EL (cell line): ENCODE data around the gene GATA5.
A peak's percentile ranks its signal among the peaks of the same experiment; 100 is the strongest.
"Not testable (repeated sequence)": the region's sequence is repeated elsewhere in the genome, so short reads cannot be mapped to it uniquely, and the experiment has no call there.

Experiments used
- DNase-seq: peaks from one replicate; pipeline ENCODE4 v3.0.0-alpha.2; 2016

GATA5 gene

DNA sequence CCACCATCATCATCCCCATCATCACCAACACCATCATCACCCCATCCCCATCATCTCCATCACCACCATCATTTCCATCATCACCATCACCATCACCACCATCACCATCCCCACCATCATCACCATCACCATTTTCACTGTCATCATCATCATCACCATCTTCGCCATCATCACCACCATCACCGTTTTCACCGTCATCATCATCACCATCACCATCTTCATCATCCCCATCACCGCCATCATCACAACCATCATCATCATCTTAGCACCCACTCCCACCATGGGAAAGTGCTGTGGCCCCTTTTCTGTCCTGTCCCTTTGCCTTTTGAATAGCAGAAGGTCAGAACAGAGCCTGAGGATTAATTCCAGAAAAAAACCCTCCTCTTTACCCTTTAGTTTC lies 28.5 kb upstream of the GATA5 start:
- no peak for DNase-seq

DNA sequence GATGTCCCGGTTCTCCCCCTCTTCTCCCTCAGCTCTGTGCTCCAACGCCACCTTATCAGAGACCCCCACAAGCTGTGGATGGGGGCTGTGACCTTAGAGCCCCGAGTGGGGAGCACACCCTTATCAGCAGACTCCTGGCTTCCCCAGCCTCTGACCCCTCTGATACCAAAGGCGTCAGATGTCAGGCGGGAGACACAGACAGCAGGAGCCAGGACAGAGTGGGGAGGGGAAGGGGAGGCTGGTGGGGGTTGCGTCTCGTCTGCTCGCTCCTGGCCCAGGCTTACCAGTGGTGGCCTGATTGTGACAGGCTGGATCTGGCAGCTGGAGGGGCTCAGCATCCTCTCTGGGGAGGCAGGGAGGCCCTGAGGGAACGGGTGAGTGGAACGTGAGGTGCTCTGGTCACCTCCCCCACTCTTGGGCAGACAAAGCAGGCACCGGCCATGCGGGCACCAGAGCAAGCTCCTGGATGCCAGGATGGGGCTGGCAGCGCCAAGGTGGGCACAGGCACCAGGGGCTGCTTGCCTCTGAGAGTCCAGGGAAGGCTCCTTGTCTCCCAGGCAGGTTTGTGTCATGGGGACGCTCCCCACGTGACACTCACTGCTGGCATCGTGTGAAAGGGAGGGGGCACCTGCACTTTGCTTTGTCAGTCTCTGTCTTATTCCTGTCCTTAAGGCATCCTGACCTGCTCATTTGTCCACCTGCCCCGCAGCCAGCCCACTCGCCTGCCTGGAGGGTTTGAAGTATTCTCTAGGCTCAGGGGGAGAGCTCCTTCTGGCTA lies 27.8 kb upstream of the GATA5 start:
- no peak for DNase-seq

DNA sequence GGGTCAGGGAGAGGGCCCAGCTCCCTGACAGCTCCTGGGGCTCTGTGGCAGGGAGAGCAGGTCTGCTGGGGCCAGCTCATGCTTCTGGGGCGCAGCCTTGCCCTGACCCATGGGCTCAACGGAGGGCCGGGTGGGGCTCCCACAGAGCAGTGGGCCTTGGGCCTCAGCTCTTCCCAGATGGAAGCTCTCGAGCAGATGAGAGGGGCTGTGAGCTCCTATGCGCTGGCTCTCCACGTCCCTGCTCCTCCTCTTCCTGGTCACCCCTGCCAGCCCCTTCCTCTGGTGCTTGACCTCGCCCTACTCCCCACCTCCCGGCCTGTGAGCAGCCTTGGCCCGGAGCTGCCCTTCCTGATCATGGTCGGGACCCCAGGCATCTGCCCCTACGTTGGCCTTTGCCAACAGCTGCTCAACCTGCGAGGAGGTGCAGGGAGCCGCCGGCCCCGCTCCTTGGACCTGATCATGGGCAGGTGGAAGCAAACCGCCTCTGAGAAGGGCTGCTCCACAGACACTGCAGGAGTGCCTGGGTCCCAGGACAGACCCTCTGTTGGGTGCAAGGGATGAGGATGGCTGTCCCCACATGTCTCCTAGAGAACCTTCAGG lies 26.8 kb upstream of the GATA5 start:
- no peak for DNase-seq

DNA sequence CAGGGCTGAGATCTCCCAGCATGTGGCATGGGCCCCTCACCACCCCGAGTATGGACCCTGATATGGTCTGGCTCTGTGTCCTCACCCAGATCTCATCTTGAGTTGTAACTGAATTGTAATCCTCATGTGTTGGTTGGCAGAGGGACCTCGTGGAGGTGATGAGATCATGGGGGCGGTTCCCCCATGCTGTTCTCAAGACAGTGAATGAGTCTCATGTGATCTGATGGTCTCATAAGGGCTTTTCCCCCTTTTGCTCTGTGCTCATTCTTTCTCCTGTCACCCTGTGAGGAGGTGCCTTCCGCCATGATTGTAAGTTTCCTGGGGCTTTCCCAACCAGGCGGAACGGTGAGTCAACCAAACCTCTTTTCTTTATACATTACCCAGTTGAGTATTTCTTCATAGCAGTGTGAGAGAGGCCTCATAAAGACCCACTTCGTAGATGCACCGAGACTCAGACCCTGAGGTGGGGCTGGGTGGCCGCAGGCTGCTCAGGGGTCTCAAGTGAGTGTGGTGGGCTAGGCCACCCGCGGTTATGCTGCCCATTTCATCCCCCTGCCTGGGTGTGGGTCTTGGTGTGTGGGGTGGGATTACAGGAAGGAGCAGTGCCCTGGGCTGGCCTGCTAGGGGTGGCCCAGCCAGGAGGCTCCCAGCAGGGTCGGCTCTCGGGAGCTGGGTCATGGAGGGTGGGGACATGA lies 26.2 kb upstream of the GATA5 start:
- DNase-seq = peak; percentile 67

DNA sequence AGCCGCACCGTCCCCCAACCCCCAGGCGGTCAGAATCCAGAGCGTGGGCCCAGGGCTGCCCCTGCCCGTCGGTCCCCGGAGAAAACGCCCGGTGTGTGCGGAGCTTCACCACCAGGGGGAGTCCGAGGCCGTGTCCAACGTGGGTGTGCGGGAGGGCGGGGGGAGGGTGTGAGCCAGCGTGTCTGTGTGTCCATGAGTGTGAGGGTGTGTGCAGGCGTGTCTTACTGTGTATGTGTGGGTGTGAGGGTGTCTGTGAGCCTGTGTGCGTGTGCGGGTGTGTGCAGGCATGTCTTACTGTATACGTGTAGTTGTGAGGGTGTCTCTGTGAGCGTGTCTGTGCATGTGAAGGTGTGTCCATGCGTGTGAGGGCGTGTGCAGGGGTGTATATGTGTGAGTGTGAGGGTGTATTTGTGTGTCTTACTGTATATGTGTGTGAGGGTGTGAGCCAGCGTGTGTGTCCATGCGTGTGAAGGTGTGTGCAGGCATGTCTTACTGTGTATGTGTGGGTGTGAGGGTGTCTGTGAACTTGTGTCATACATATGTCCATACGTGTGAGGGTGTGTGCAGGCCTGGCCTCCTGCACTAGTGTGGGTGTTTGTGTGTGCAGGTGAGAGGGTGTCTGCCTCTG lies 24.6 kb upstream of the GATA5 start:
- DNase-seq = peak; percentile 56

GRCh38 chr20:62499758-62500236 lies 24.0 kb upstream of the GATA5 start:
- DNase-seq = no peak

DNA sequence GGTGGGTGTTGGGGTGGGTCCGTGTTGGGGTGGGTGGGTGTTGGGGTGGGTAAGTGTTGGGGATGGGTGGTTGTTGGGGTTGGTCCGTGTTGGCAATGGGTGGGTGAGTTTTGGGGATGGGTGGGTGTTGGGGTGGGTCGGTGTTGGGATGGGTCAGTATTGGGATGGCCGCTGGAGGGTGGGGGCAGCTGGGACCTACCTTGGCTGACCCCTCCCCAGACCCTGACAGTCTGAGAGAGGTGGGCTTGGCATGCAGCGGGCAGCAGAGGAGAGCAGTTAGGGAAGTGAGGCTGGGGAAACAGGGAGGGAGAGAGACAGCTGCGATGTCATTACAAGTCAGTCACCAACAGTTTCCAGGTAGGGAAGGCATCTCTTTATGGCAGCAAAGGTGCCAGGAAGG lies 23.1 kb upstream of the GATA5 start:
- no peak for DNase-seq

DNA sequence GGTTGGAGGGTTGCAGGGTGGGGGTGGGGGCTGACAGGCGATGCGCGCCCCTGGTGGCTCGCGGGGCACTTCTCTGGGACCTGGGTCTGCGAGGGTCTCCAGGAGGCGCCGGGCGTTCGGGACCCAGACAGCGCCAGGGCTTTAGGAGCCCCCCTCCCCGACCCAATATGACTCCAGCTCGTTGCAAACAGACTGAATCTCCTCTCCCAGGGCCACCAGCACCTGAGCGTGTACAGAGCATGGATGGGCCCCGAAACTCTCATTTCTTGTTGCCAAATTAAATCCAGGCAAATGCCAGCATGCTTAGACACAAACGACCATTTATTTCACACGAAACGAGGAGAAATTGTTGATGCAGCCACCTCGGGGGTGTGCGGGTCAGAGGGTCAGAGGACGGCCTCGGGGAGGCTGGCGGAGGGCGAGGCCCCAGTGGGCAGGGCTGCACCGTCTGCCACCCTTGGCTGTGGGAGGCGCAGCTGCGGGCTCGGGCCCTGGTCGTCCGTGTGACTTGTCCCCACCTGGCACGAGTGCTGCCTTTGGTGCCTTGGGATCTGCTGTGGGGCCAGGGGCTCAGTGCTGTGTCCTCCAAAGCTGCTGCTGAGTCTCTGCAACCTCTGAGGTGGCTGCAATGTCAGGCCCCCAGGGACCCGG lies 20.9 kb upstream of the GATA5 start:
- DNase-seq = no peak

DNA sequence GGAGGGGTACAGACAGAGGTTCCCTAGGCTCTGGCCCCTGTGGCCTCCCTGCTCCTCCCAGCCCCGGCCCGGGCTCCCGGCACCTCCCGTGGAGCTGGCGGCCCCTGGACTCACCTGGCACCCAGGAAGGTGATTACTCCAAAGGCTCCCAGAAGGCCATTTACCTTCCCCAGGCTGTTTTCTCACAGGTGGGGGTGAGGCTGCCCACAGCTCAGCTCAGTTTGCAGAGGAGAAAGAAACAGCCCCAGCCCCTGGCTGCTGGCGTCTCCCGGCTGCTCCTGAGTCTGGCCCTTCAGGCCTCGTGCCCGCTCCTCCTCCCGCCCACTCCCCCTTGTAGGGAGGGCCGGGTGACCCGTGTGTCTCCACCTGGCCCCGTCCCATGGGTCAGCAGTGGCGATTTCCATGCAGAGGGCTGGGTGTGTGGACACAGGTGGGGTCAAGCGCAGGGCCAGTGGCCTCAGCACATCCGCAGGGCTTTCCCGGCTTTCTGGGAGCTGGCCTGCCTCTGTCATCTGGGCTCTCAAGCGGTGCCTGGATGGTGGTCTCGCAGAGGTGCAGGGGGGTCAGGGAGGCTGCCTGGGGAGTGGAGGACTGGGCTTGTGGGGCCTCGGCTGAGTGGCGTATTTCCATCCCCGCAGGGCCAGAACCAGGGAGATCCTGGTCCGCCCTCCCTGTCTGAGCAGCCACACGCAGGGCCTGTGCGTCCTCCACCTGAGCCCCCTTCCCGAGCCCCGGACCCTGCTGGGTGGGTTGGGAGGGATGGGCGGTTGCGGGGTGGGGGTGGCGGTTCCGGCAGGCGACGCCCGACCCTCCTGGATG lies 20.2 kb upstream of the GATA5 start:
- DNase-seq = no peak

DNA sequence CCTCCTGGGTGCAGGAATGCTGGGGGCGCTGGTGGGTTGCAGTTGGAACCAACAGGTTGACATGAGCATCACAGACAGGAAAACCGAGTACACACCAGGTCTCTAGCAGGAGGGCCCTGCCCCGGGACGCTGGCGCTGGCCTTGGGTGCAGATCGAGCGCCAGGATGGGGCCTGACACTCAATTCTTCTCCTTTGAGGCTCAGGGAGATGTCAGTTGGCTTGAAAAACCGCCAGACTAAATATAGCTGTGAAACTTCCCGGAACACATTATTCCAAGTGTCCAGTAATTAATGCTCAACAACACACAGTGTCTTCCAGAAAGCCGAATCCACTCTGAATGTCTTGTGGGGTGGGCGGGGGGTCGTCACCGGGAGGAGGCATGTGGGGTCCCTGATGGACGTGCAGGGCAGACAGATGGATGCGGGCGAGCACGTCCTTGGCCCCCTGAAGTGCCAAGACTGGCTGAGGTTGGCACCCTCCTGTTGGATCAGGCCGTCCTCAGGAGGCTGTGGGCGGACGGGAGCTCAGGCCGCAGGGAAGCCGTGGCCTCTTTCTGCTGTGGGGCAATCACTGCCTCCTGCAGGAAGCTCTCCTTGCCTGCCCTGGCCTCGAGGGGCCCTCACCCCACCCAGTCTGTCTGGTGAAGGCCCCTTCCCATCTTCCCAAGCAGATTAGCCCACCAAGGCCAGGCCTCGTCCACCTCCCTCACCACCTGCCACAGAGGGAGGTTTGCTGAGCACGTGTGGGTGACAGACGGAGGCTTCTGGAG lies 19.4 kb upstream of the GATA5 start:
- no peak for DNase-seq

DNA sequence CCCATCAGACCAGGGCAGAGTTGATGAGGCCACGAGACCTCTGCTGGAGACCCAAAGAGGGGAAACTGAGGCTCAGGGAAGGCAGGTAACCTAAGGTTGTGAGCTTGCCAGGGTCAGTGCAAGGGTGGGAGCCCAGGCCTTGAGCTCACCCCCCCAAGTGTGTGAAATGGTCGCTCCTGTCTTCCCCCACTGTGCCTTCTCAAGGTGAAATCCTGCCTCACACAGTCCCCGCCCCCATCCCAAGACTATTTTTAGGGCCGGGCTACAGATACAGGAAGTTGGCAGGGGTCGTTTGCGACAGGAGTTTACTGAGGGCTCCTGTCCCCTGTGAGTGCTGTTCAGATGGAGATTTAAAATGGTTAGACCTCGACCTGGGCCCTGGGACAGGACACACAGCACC lies 18.7 kb upstream of the GATA5 start:
- DNase-seq = no peak

GRCh38 chr20:62493886-62494285 lies 18.1 kb upstream of the GATA5 start:
- no peak for DNase-seq

DNA sequence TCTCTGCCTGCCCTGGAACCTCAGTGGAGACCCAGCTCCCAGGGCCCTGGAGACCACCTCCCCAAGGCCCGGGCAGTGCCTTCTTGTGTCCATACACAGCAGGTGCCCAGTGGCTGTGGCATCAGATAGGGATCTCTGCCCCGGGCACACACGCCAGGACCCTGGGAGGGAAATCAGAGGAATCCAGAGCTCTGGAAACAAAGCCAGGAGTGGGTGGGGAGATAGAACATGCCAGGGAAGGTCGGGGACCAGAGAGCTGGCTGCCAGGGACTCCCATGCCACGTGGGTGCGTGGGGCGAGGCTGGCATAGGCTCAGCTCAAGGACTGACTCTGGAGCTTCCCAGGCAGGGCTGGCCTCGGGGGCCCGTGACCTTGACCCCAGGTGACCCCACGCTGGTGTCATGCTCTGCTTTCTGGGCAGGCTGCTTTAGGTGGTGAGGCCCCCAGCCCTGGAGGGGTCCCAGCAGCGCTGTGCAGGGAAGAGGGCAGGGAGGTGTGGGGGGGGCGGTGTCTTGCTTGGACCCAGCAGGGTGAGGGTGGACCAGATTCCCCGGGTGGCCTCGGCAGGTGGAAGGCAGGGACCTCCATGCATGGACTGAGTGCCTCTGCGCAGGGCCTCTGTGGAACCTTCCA lies 17.6 kb upstream of the GATA5 start:
- no peak for DNase-seq

DNA sequence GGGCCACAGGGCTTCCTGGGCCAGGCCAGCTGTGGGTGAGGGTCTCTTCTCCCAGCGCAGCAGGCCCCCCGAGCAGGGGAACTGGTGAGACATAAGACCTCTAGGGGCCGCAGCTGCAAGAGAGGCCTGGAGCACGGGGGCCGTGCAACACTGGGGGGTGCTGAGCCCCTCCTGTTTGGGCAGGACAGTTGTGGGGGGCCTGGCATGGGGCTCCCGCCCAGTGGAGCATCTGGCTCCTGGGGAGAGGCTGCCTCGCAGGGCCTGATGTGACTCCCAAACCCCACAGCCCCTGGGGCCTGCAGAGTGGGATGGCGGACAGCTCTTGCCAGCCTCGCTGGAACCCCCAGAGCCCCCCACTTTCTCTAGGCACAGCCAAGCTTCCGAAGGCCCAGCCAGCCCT lies 16.9 kb upstream of the GATA5 start:
- no peak for DNase-seq

- not testable (repeated sequence) for DNase-seq
These were observed 15.0 kb upstream of the GATA5 start for GRCh38 chr20:62490783-62491182.

GRCh38 chr20:62489932-62490263 lies 14.1 kb upstream of the GATA5 start:
- no peak for DNase-seq

GRCh38 chr20:62489186-62489931 lies 13.6 kb upstream of the GATA5 start:
- DNase-seq = peak; percentile 57

- no peak for DNase-seq
These were observed 12.7 kb upstream of the GATA5 start for GRCh38 chr20:62488470-62488869.

- DNase-seq = no peak
These were observed 12.0 kb upstream of the GATA5 start for GRCh38 chr20:62487561-62488354.
